Right kidney (tissue), 1 donor: Measurements from ENCODE around the gene ZFP82.

Experiments
- DNase-seq: peaks from one replicate; pipeline ENCODE4 v3.0.0-alpha.2; 2016

Gene ZFP82

GRCh38 chr19:36377541-36378178 lies 40.8 kb downstream of the ZFP82 start:
- DNase-seq = peak; percentile 5

- no peak for DNase-seq
Observed at GRCh38 chr19:36373638-36374156, 44.7 kb downstream of the ZFP82 start.

GRCh38 chr19:36371886-36372285 lies 46.6 kb downstream of the ZFP82 start:
- no peak for DNase-seq

GRCh38 chr19:36363845-36364244 lies 54.6 kb downstream of the ZFP82 start:
- DNase-seq = no peak
